ENCODE measurements around the gene C1QTNF9.
"Not testable (repeated sequence)": the region's sequence is repeated elsewhere in the genome, so short reads cannot be mapped to it uniquely, and the experiment has no call there.

DNA sequence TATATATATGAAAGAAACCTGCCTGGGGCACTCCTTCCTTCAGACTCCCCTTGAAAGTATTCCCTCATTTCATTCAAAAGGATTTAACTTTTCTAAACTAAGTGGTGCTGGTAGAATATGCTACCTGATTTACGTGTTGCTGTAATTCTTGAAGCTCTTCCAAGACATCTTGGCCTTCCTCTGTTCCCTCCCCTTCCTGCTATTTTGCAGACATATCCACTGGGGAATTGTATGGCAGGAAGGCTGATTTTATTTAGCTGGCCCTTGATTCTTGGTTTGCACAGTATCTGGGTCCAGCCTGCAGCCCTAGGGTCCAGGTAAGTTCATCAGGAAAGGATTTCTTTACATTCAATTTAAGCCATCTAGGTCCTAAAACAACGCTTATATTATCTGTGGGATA, at the start of gene C1QTNF9:
- TF ChIP-seq EZH2 (IDR thresholded peaks at IDR 0.05; ENCODE audit: borderline replicate concordance, low read depth, low read length, severe bottlenecking), result not testable (repeated sequence)
- TF ChIP-seq, protein P1, sequence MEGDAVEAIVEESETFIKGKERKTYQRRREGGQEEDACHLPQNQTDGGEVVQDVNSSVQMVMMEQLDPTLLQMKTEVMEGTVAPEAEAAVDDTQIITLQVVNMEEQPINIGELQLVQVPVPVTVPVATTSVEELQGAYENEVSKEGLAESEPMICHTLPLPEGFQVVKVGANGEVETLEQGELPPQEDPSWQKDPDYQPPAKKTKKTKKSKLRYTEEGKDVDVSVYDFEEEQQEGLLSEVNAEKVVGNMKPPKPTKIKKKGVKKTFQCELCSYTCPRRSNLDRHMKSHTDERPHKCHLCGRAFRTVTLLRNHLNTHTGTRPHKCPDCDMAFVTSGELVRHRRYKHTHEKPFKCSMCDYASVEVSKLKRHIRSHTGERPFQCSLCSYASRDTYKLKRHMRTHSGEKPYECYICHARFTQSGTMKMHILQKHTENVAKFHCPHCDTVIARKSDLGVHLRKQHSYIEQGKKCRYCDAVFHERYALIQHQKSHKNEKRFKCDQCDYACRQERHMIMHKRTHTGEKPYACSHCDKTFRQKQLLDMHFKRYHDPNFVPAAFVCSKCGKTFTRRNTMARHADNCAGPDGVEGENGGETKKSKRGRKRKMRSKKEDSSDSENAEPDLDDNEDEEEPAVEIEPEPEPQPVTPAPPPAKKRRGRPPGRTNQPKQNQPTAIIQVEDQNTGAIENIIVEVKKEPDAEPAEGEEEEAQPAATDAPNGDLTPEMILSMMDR (IDR thresholded peaks at IDR 0.05; ENCODE audit: borderline replicate concordance, extremely low read depth, low read length, poor library complexity, severe bottlenecking), result not testable (repeated sequence)
